HUDEP-2 (cell line): Measurements from ENCODE around the gene GRM5.
"Not testable (repeated sequence)": the region's sequence is repeated elsewhere in the genome, so short reads cannot be mapped to it uniquely, and the experiment has no call there.

Experiments used
- DNase-seq, 76 experiments: peaks; one replicate each; lab custom pipeline; 2025; ENCODE audit not compliant: unreplicated experiment in 76 of 76; lab: John Stamatoyannopoulos, UW

Gene GRM5

DNA sequence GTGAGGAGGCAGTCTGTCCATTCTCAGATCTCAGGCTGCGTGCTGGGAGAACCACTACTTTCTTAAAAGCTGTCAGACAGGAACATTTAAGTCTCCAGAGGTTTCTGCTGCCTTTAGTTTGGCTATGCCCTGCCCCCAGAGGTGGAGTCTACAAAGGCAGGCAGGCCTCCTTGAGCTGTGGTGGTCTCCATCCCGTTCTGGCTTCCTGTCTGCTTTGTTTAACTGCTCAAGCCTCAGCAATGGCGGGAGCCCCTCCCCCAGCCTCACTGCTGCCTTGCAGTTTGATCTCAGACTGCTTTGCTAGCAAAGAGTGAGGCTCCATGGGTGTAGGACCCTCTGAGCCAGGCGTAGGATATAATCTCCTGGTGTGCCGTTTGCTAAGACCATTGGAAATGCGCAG, 602.5 kb downstream of the GRM5 start:
- not testable (repeated sequence) for DNase-seq

DNA sequence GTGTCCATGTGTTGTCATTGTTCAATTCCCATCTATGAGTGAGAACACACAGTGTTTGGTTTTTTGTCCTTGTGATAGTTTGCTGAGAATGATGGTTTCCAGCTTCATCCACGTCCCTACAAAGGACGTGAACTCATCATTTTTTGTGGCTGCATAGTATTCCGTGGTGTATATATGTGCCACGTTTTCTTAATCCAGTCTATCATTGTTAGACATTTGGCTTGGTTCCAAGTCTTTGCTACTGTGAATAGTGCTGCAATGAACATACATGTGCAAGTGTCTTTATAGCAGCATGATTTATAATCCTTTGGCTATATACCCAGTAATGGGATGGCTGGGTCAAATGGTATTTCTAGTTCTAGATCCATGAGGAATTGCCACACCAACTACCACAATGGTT, 607.7 kb downstream of the GRM5 start:
- DNase-seq: not testable (repeated sequence)

DNA sequence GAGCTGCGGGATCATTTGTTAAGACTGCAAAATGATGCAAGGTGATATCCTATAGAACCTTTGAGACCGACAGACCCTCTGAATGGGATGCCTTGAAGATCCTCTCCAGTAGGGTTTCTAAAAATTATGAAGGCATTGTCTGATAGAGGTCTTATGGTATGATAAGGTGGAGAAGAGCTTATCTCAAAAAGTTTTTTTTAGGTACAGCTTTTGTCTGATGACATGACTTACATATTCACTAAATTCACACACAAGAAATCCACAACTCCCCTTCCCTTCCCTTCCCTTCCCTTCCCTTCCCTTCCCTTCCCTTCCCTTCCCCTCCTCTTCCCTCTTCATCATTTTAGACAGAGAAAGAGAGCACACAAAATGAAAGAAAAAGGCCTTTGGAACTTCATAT, 609.8 kb downstream of the GRM5 start:
- DNase-seq: no peak

DNA sequence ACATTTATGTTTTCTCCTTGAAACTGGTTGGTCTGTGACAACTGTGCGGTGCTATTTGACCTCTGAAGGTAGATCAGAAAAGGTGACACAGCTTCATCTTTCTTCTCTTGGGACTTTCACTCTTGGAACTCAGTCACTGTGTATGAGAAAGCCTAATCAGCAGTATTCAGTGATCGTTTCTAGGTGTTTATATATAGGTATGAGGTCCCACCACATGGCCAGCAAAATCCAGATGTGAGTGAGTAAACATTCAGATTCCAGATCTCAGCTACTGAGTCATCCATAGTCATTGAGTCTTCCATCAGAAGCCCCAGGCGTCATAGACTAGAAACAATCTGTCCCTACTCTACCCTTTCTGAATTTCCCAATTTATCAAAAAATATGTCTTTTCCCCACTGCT, 610.9 kb downstream of the GRM5 start:
- no peak for DNase-seq
